ENCODE results near the gene CEACAM1.
"Not testable (repeated sequence)": the region's sequence is repeated elsewhere in the genome, so short reads cannot be mapped to it uniquely, and the experiment has no call there.

CEACAM1 gene

DNA sequence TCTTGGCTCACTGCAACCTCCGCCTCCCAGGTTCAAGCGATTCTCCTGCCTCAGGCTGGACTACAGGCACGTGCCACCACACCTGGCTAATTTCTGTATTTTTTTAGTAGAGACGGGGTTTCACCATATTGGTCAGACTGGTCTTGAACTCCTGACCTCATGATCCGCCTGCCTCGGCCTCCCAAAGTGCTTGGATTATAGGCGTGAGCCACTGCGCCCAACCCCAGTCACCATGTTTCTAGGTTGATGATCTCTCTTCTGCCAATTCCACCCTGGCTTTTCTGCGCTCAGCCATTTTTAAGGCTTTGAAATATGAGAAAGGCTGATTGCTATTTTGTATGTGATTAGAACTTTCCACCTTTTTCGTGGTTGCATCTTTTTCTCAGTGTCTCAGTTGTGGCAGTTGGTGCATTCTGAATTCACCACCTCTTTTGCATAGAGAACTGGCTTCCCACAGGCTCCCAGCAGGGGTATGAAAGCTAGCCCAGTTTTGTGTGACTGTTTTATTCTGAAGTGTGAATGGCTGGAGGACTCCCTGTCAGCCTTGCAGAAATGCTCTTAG lies 15.5 kb downstream of the CEACAM1 start:
- 0 out of 22 replicates have a peak, but pooled peaks cover 0 to 1% (median 0%) of the 10 kb centered on the region in 11 experiments for H4K20me1 ChIP-seq
- H3K4me2 ChIP-seq: peak overlapping the region in 8 of 11 experiments; percentile 0 to 41 (median 19); a peak in 10 of 22 replicates
- no peaks in the 10 kb centered on the region for H3K27me3 ChIP-seq
- peaks cover 0 to 15% (median 7%) of the 10 kb centered on the region in 11 experiments; a peak in 14 of 22 replicates for H3K9me3 ChIP-seq (replicated peaks in 1 of 11)
- H3K4me1 ChIP-seq: peaks cover 5 to 60% (median 36%) of the 10 kb centered on the region in 10 experiments
- H3K9ac ChIP-seq: no peak overlapping the region
- no peak overlapping the region for H3K4me3 ChIP-seq
- no peak overlapping the region for H3K27ac ChIP-seq
- H3K36me3 ChIP-seq: peaks cover 0 to 99% (median 61%) of the 10 kb centered on the region in 11 experiments; a peak in 15 of 22 replicates
- no peak for TF ChIP-seq Cebpa-rat (IDR thresholded peaks at IDR 0.05)

DNA sequence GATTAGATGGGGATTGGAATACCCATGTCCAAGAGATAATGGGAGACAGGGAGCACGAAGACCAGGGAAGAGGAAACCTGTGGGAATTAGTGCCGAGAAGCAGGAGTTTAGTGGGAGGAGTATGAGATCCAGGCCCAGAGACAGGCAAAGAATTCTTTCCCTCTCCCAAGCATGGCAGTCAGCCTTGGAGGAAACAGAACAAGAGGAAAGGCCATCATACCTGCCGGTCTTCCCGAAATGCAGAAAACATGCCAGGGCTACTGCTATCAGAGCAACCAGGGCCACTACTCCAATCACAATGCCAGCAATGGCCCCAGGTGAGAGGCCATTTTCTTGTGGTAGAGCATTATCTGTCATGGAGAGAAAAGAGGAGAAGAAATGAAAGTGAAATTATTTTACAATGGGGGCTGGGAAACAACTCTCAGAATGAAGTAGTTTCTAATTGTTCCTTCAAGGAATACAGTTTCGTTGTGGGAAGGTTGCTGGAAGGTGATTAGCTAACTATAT lies 16.1 kb downstream of the CEACAM1 start:
- TF ChIP-seq Cebpa-rat (IDR thresholded peaks at IDR 0.05): no peak
- Histone ChIP-seq H3K4me2 (peak overlapping the region in 8 of 11 experiments; percentile 0 to 41 (median 16); a peak in 9 of 22 replicates), H3K4me1 (peaks cover 5 to 66% (median 43%) of the 10 kb centered on the region in 10 experiments), H3K4me3 (no peak overlapping the region), H4K20me1 (no peaks in the 10 kb centered on the region), H3K27me3 (no peaks in the 10 kb centered on the region), H3K9ac (no peak overlapping the region), H3K27ac (no peak overlapping the region), H3K36me3 (peaks cover 0 to 99% (median 56%) of the 10 kb centered on the region in 11 experiments; a peak in 15 of 22 replicates), H3K9me3 (replicated peaks in 1 of 11) (peaks cover 0 to 9% (median 6%) of the 10 kb centered on the region in 11 experiments; a peak in 14 of 22 replicates)

DNA sequence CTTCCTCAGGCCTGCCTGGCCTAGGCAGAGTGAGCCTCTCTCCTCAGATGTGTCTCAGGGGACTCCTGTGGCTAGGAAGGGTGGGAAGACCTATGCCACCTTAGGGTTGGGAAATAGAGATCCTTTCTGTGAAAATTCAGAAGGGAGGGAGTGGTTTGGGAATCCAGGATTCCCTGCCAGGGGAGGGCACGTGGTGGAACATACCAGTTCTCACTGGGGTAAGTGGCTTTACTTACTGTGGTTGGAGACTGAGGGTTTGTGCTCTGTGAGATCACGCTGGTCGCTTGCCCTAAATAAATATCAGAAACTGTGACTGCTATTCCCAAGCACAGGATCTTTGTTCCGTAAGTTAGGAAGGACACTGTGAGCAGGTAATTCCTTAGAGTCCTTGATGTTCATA lies 16.9 kb downstream of the CEACAM1 start:
- Histone ChIP-seq H3K27ac (no peak overlapping the region), H4K20me1 (no peaks in the 10 kb centered on the region), H3K36me3 (peaks cover 0 to 91% (median 48%) of the 10 kb centered on the region in 11 experiments; a peak in 15 of 22 replicates), H3K4me2 (peak overlapping the region in 8 of 11 experiments; percentile 10 to 50 (median 32); a peak in 12 of 22 replicates), H3K4me3 (no peak overlapping the region), H3K9ac (0 out of 22 replicates have a peak overlapping the region, but pooled peaks of 1 of the 11 experiments have one; percentile 5), H3K27me3 (no peaks in the 10 kb centered on the region), H3K4me1 (peaks cover 11 to 75% (median 51%) of the 10 kb centered on the region in 10 experiments), H3K9me3 (replicated peaks in 1 of 11) (peaks cover 0 to under 1% (median 0%) of the 10 kb centered on the region in 11 experiments; a peak in 2 of 22 replicates)
- TF ChIP-seq Cebpa-rat (IDR thresholded peaks at IDR 0.05): no peak

DNA sequence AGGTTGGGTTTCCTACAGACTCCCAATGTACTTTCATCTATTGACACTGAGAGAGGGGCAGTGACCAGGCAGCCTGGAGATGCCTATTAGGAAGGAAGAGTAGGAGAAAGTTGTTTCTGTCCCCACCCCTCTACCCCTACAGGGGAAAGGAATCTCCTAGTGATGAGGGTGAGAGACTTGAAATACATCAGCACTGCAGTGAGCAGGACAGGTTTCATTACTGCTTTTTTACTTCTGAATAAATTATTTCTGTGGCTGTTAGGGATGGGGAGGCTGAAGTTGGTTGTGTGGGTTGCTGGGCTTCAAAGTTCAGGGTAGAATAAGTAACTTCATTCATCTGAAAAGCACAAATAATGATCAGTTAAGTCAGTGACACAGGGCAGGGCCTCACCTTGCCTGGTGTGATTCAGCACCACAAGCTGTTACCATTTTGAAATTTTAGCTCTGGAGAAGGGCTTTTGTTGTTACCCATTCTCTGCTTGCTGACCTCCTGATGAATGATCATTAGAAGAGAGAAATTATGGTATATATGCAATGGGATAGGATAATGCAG lies 19.3 kb downstream of the CEACAM1 start:
- no peak overlapping the region for H3K9ac ChIP-seq
- peak overlapping the region in 1 of 11 experiments; percentile 4; a peak in 1 of 22 replicates for H3K4me2 ChIP-seq
- no peak for TF ChIP-seq Cebpa-rat (IDR thresholded peaks at IDR 0.05)

DNA sequence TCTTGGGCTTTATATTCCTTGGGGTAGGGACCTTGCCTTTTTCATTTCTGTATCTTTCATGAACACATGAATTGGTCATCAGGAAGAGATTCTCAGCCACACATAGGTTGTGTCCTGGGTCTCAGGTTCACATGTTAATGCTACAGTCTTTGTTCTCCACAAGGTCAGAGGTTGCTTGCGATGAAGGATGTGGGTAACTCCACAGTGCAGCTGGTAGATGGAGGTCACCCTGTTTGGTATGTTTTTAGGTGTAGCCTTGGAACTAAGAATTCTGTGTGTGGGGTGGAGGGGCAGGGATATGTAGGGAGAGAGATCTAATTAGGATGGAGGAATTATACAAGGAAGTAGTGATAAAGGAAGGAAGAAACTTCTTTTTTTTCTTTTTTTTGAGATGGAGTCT lies 23.2 kb downstream of the CEACAM1 start:
- no peak overlapping the region for H3K4me3 ChIP-seq
- H3K9ac ChIP-seq: no peak overlapping the region
- H3K4me1 ChIP-seq: peaks cover 6 to 36% (median 24%) of the 10 kb centered on the region in 10 experiments; a peak in 17 of 20 replicates
- peaks cover 0 to 33% (median 9%) of the 10 kb centered on the region in 11 experiments; a peak in 13 of 22 replicates for H3K36me3 ChIP-seq
- H3K9me3 ChIP-seq (replicated peaks in 1 of 11): no peaks in the 10 kb centered on the region
- no peak overlapping the region for H3K4me2 ChIP-seq
- H3K27ac ChIP-seq: no peak overlapping the region
- H3K27me3 ChIP-seq: no peaks in the 10 kb centered on the region
- H4K20me1 ChIP-seq: no peaks in the 10 kb centered on the region
- no peak for TF ChIP-seq Cebpa-rat (IDR thresholded peaks at IDR 0.05)

More for the DNA sequence above, 19.3 kb downstream of the CEACAM1 start:
- Histone ChIP-seq H3K4me3 (no peak overlapping the region), H3K27ac (no peak overlapping the region), H3K9me3 (replicated peaks in 1 of 11) (no peaks in the 10 kb centered on the region), H3K36me3 (peaks cover 0 to 67% (median 36%) of the 10 kb centered on the region in 11 experiments; a peak in 15 of 22 replicates), H3K27me3 (no peaks in the 10 kb centered on the region), H3K4me1 (peaks cover 12 to 71% (median 55%) of the 10 kb centered on the region in 10 experiments), H4K20me1 (no peaks in the 10 kb centered on the region)

DNA sequence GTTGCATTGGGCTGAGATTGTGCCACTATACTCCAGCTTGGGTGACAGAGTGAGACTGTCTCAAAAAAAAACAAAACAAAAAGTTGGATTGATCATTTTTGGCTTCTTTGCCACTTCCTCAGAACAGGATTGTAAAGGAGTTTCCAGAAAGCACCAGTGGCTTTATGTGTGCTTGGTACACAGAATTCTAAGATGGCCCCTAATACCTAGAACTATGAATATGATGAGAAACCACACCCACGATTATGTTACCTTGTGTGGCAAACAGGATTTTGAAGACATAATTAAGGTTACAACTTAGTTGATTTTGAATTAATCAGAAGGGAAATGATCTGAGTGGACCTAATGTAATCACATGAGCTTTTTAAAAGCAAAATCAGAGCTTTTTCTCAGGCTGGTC lies 26.5 kb downstream of the CEACAM1 start:
- H3K9me3 ChIP-seq (replicated peaks in 1 of 11): no peaks in the 10 kb centered on the region
- no peak for TF ChIP-seq Cebpa-rat (IDR thresholded peaks at IDR 0.05)
- H3K27me3 ChIP-seq: no peaks in the 10 kb centered on the region
- H3K4me1 ChIP-seq: peaks cover 27 to 35% (median 32%) of the 10 kb centered on the region in 10 experiments
- no peak overlapping the region for H3K27ac ChIP-seq
- 0 out of 22 replicates have a peak, but pooled peaks cover 0 to 8% (median 0%) of the 10 kb centered on the region in 11 experiments for H3K36me3 ChIP-seq
- H4K20me1 ChIP-seq: no peaks in the 10 kb centered on the region
- no peak overlapping the region for H3K4me2 ChIP-seq
- no peak overlapping the region for H3K4me3 ChIP-seq
- no peak overlapping the region for H3K9ac ChIP-seq

DNA sequence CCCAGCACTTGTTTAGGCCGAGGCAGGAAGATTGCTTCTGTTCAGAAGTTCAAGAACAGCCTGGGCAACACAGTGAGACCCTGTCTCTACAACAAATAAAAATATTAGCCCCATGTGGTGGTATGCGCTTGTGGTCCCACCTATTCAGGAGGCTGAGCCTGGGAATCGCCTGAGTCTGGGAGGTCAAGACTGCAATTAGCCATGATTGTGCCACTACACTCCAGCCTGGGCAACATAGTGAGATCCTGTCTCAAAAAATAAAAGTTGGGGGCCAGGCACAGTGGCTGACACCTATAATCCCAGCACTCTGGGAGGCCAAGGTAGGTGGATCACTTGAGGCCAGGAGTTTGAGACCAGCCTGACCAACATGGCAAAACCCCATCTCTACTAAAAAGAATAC lies 27.0 kb downstream of the CEACAM1 start:
- H3K27ac ChIP-seq; H3K4me3 ChIP-seq; H3K9me3 ChIP-seq (replicated peaks in 1 of 11); H3K4me2 ChIP-seq; H3K36me3 ChIP-seq; H3K27me3 ChIP-seq; H3K9ac ChIP-seq; H4K20me1 ChIP-seq: not testable (repeated sequence)
- H3K4me1 ChIP-seq: peaks cover 27 to 35% (median 32%) of the 10 kb centered on the region in 10 experiments

DNA sequence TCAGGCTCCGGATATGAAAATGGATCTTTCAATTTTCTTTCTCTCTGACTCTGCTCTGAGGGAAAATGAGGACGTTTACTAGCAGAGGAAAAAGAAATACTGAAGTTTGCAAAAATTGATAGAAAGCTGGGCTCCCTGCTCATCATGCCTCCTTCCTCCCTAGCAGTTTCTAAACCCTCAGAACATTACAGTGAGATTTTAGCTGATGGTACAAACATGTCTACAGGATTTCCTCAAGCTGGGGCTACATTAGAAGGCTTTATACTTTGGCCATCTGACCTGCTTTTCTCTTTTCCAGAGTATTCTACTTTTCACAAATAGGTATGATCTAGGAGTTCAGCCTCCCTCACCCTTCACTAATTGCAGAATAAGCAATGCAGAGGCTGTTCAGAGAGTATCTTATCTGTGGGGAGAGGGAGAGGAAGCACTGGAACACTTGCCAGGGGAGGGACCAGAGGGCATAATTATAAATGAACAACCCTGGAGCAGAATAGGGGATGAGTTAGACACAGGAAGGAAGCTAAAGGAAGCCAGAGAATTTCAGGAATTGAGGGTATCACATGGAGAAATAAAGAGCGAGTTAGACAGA lies 30.0 kb downstream of the CEACAM1 start:
- Histone ChIP-seq H3K4me3 (no peak overlapping the region), H4K20me1 (no peaks in the 10 kb centered on the region), H3K9ac (peak overlapping the region in 7 of 11 experiments; percentile 53 to 74 (median 62); a peak in 10 of 22 replicates), H3K27ac (peak overlapping the region; percentile 44 to 86 (median 75); a peak in 18 of 22 replicates), H3K27me3 (no peaks in the 10 kb centered on the region), H3K9me3 (replicated peaks in 1 of 11) (peaks cover 0 to 5% (median 0%) of the 10 kb centered on the region in 11 experiments; a peak in 1 of 22 replicates), H3K4me2 (peak overlapping the region; percentile 63 to 93 (median 79)), H3K4me1 (peaks cover 32 to 48% (median 43%) of the 10 kb centered on the region in 10 experiments), H3K36me3 (0 out of 22 replicates have a peak, but pooled peaks cover 0 to 5% (median 0%) of the 10 kb centered on the region in 11 experiments)
- no peak for TF ChIP-seq Cebpa-rat (IDR thresholded peaks at IDR 0.05)

Measured in BLaER1 treated with 17β-estradiol and CSF1 and Interleukin-3, amounts not matched to agents 10 nM and 100 nM (cell line).